SJSA1 (cell line): Measurements from ENCODE around the gene TLK1. TPM values are rescaled to one million over a fixed set of nuclear protein-coding genes. Genes with fewer than 3 reads are reported as not detected.

Source experiments
- DNase-seq, 2 experiments: peaks; one replicate each; pipeline ENCODE4 v3.0.0-alpha.2; 2015 to 2020; ENCODE audit warnings: low spot score in 2 of 2, low read depth in 1 of 2
- H3K27ac ChIP-seq: fragments of 250-450 bp; sonication (Bioruptor Pico); 2 replicates; pipeline ENCODE4 v1.5.1; 2020; ENCODE audit warnings: mild to moderate bottlenecking, moderate library complexity
- H3K27me3 ChIP-seq: fragments of 250-450 bp; sonication (Bioruptor Pico); replicated peaks from 2 replicates; pipeline ENCODE4 v1.5.1; 2020; ENCODE audit warnings: mild to moderate bottlenecking, moderate library complexity
- H3K36me3 ChIP-seq: fragments of 250-450 bp; sonication (Bioruptor Pico); 2 replicates; pipeline ENCODE4 v1.5.1; 2020; ENCODE audit warnings: mild to moderate bottlenecking
- H3K4me1 ChIP-seq: fragments of 250-450 bp; sonication (Bioruptor Pico); replicated peaks from 2 replicates; pipeline ENCODE4 v1.6.1; 2021; ENCODE audit warnings: mild to moderate bottlenecking
- H3K4me3 ChIP-seq: fragments of 250-450 bp; sonication (Bioruptor Pico); 2 replicates; pipeline ENCODE4 v1.5.1; 2020; ENCODE audit warnings: mild to moderate bottlenecking
- H3K9me3 ChIP-seq: fragments of 250-450 bp; sonication (Bioruptor Pico); replicated peaks from 2 replicates; pipeline ENCODE4 v1.5.1; 2020; ENCODE audit warnings: mild to moderate bottlenecking
- total RNA-seq: library from RNA; depleted of rRNA; stranded (reverse); fragments of >200 nt; shearing (Covaris generic); gene quantifications from 2 replicates; pipeline ENCODE4 v1.2.3, GENCODE V29; 2014; rRNA removed

TLK1 gene
- total RNA-seq, 1 experiment from 2014 or later: 20.4 TPM

- peaks cover 9% of the 10 kb centered on the region for H3K4me1 ChIP-seq
- H3K27ac ChIP-seq: no peak overlapping the region
- DNase-seq: no peak
- peaks cover 70% of the 10 kb centered on the region for H3K36me3 ChIP-seq
- no peaks in the 10 kb centered on the region for H3K27me3 ChIP-seq
- H3K9me3 ChIP-seq: no peaks in the 10 kb centered on the region
- H3K4me3 ChIP-seq: no peak overlapping the region
These were observed 195.1 kb downstream of the TLK1 start for GRCh38 chr2:170965446-170966225.

GRCh38 chr2:170963386-170963785 is 197.3 kb downstream of the TLK1 start:
- no peak overlapping the region for H3K4me3 ChIP-seq
- H3K36me3 ChIP-seq: peaks cover 85% of the 10 kb centered on the region
- no peaks in the 10 kb centered on the region for H3K27me3 ChIP-seq

GRCh38 chr2:170953941-170954340 is 206.8 kb downstream of the TLK1 start:
- Histone ChIP-seq H3K27ac (no peak overlapping the region), H3K4me3 (no peak overlapping the region), H3K9me3 (no peaks in the 10 kb centered on the region), H3K27me3 (no peaks in the 10 kb centered on the region), H3K36me3 (peaks cover 91% of the 10 kb centered on the region), H3K4me1 (no peaks in the 10 kb centered on the region)
- DNase-seq: no peak

More at GRCh38 chr2:170963386-170963785, 197.3 kb downstream of the TLK1 start:
- Histone ChIP-seq H3K9me3 (no peaks in the 10 kb centered on the region), H3K4me1 (peaks cover 9% of the 10 kb centered on the region), H3K27ac (no peak overlapping the region)
- DNase-seq: no peak

- DNase-seq: no peak
- Histone ChIP-seq H3K27me3 (no peaks in the 10 kb centered on the region), H3K36me3 (peaks cover 66% of the 10 kb centered on the region), H3K4me1 (no peaks in the 10 kb centered on the region), H3K9me3 (no peaks in the 10 kb centered on the region), H3K27ac (no peak overlapping the region), H3K4me3 (no peak overlapping the region)
These were observed 210.4 kb downstream of the TLK1 start for GRCh38 chr2:170950221-170950761.

GRCh38 chr2:170949415-170949814 is 211.3 kb downstream of the TLK1 start:
- Histone ChIP-seq H3K36me3 (peaks cover 57% of the 10 kb centered on the region), H3K4me3 (no peak overlapping the region), H3K9me3 (no peaks in the 10 kb centered on the region), H3K4me1 (no peaks in the 10 kb centered on the region), H3K27ac (no peak overlapping the region), H3K27me3 (no peaks in the 10 kb centered on the region)
- no peak for DNase-seq

- Histone ChIP-seq H3K4me1 (no peaks in the 10 kb centered on the region), H3K36me3 (peaks cover 14% of the 10 kb centered on the region), H3K27me3 (no peaks in the 10 kb centered on the region), H3K27ac (no peak overlapping the region), H3K9me3 (no peaks in the 10 kb centered on the region), H3K4me3 (no peak overlapping the region)
- no peak for DNase-seq
These were observed 216.1 kb downstream of the TLK1 start for GRCh38 chr2:170944545-170944944.

GRCh38 chr2:170943596-170943995 is 217.1 kb downstream of the TLK1 start:
- H3K4me1 ChIP-seq: no peaks in the 10 kb centered on the region
- no peaks in the 10 kb centered on the region for H3K9me3 ChIP-seq
- H3K27me3 ChIP-seq: no peaks in the 10 kb centered on the region

GRCh38 chr2:170943041-170943440 is 217.7 kb downstream of the TLK1 start:
- no peaks in the 10 kb centered on the region for H3K9me3 ChIP-seq
- no peaks in the 10 kb centered on the region for H3K27me3 ChIP-seq
- no peak for DNase-seq
- peaks cover 13% of the 10 kb centered on the region for H3K36me3 ChIP-seq
- no peak overlapping the region for H3K27ac ChIP-seq
- H3K4me3 ChIP-seq: no peak overlapping the region
- H3K4me1 ChIP-seq: no peaks in the 10 kb centered on the region

More at GRCh38 chr2:170943596-170943995, 217.1 kb downstream of the TLK1 start:
- no peak for DNase-seq
- H3K4me3 ChIP-seq: no peak overlapping the region
- peaks cover 13% of the 10 kb centered on the region for H3K36me3 ChIP-seq
- no peak overlapping the region for H3K27ac ChIP-seq

- H3K9me3 ChIP-seq: no peaks in the 10 kb centered on the region
- no peak for DNase-seq
- H3K27ac ChIP-seq: no peak overlapping the region
- H3K27me3 ChIP-seq: no peaks in the 10 kb centered on the region
- H3K36me3 ChIP-seq: peaks cover 16% of the 10 kb centered on the region
- H3K4me1 ChIP-seq: no peaks in the 10 kb centered on the region
- no peak overlapping the region for H3K4me3 ChIP-seq
These were observed 218.1 kb downstream of the TLK1 start for GRCh38 chr2:170942615-170943014.

Other genes starting within 250 kb of the TLK1 start
- 18.8 and 45.2 TPM in 2 replicates for gene GORASP2, start 231.6 kb downstream of the TLK1 start, total RNA-seq